Liver (tissue), 9 donors: ENCODE measurements around the gene FBLN1. TPM values are rescaled to one million over a fixed set of nuclear protein-coding genes. Genes with fewer than 3 reads are reported as not detected.

Experiments used
- DNase-seq: peaks from one replicate; pipeline ENCODE4 v3.0.0-alpha.2; 2017; ENCODE audit warnings: low spot score
- H3K27ac ChIP-seq, 2 donors: one replicate each; pipeline ENCODE4 v1.7.0; 2013; ENCODE audit warnings: inconsistent platforms in 2 of 2, low read length in 2 of 2, control low read depth in 1 of 2, low read depth in 1 of 2, mild to moderate bottlenecking in 1 of 2
- H3K27me3 ChIP-seq, 4 donors: one replicate each; pipeline versions ENCODE4 v1.6.1 to v1.7.0; 2013; ENCODE audit warnings: low read length in 3 of 4, inconsistent platforms in 1 of 4, mild to moderate bottlenecking in 1 of 4, moderate library complexity in 1 of 4; ENCODE audit not compliant: control insufficient read depth in 4 of 4, insufficient read depth in 4 of 4
- H3K36me3 ChIP-seq, 4 donors: one replicate each; pipeline versions ENCODE4 v1.6.1 to v1.7.0; 2013; ENCODE audit warnings: low read length in 3 of 4, mild to moderate bottlenecking in 3 of 4, low read depth in 1 of 4, moderate library complexity in 1 of 4; ENCODE audit not compliant: control insufficient read depth in 4 of 4, insufficient read depth in 3 of 4
- H3K4me1 ChIP-seq, 4 donors: one replicate each; pipeline versions ENCODE4 v1.6.1 to v1.7.0; 2013; ENCODE audit warnings: low read length in 3 of 4, mild to moderate bottlenecking in 3 of 4, moderate library complexity in 1 of 4; ENCODE audit not compliant: control insufficient read depth in 4 of 4, insufficient read depth in 4 of 4
- H3K4me3 ChIP-seq, 3 donors: one replicate each; pipeline versions ENCODE4 v1.6.1 to v1.7.0; 2013; ENCODE audit warnings: low read length in 3 of 3, control low read depth in 1 of 3, low read depth in 1 of 3, mild to moderate bottlenecking in 1 of 3
- H3K9ac ChIP-seq, 2 donors: one replicate each; pipeline ENCODE4 v1.7.0; 2013; ENCODE audit warnings: low read length in 2 of 2, mild to moderate bottlenecking in 2 of 2, moderate library complexity in 2 of 2, control low read depth in 1 of 2, low read depth in 1 of 2
- H3K9me3 ChIP-seq, 4 donors: one replicate each; pipeline versions ENCODE4 v1.6.1 to v1.7.0; 2013; ENCODE audit warnings: low read length in 3 of 4; ENCODE audit not compliant: control insufficient read depth in 4 of 4
- EGR1 ChIP-seq, 2 donors: IDR thresholded peaks; 2 replicates each; pipeline ENCODE4 v1.6.1; 2016 to 2018; ENCODE audit warnings: antibody characterized with exemption in 2 of 2, low read depth in 2 of 2
- FOXA1 ChIP-seq: IDR thresholded peaks from 2 replicates; pipeline ENCODE4 v1.6.1; 2016; ENCODE audit warnings: antibody characterized with exemption
- FOXA2 ChIP-seq: IDR thresholded peaks from 2 replicates; pipeline ENCODE4 v1.6.1; 2016; ENCODE audit warnings: antibody characterized with exemption
- GABPA ChIP-seq, 2 donors: IDR thresholded peaks in 1 of 2; conservative IDR thresholded peaks in 1 of 2; 2 replicates each; pipeline ENCODE4 v1.6.1; 2016; ENCODE audit warnings: antibody characterized with exemption in 2 of 2, mild to moderate bottlenecking in 1 of 2, moderate library complexity in 1 of 2
- HNF4A ChIP-seq, 2 donors: conservative IDR thresholded peaks; 2 replicates each; pipeline ENCODE4 v1.6.1; 2016; ENCODE audit warnings: antibody characterized with exemption in 2 of 2, mild to moderate bottlenecking in 2 of 2
- NR2F2 ChIP-seq: IDR thresholded peaks from 2 replicates; pipeline ENCODE4 v1.6.1; 2016; ENCODE audit warnings: antibody characterized with exemption
- RXRA ChIP-seq, 2 donors: IDR thresholded peaks; 2 replicates each; pipeline ENCODE4 v1.6.1; 2017 to 2018; ENCODE audit warnings: antibody characterized with exemption in 2 of 2, mild to moderate bottlenecking in 1 of 2
- SP1 ChIP-seq: IDR thresholded peaks from 2 replicates; pipeline ENCODE4 v1.6.1; 2018; ENCODE audit warnings: antibody characterized with exemption, mild to moderate bottlenecking
- TAF1 ChIP-seq: conservative IDR thresholded peaks from 2 replicates; pipeline ENCODE4 v1.6.1; 2016; ENCODE audit warnings: antibody characterized with exemption, mild to moderate bottlenecking
- YY1 ChIP-seq: IDR thresholded peaks from 2 replicates; pipeline ENCODE4 v1.6.1; 2016; ENCODE audit warnings: antibody characterized with exemption, mild to moderate bottlenecking
- WGBS: extraction: QIAGEN DNeasy Blood & Tissue Kit; methylation state at CpG from one replicate; pipeline ENCODE4 v1.1.7; 2013; 5-methylcytosine and 5-hydroxymethylcytosine counted together
- polyA plus RNA-seq, 2 donors: library from polyadenylated mRNA; stranded (reverse) in 1 of 2; unstranded in 1 of 2; fragments of 200-250 nt in 1 of 2; fragments of >200 nt in 1 of 2; fragmentation: Nextera tagmentation in 1 of 2; extraction: Ambion mirVana in 1 of 2; gene quantifications; one replicate each; pipeline versions ENCODE4 v1.2.1 to v1.2.3, GENCODE V29; 2013 to 2015
- total RNA-seq, 2 donors: library from RNA; depleted of rRNA; stranded (reverse); fragments of >200 nt; gene quantifications; one replicate each; pipeline ENCODE4 v1.2.3, GENCODE V29; 2014
- TF ChIP-seq, protein P1 (sequence below): IDR thresholded peaks from 2 replicates; pipeline ENCODE4 v1.6.1; 2016; ENCODE audit warnings: antibody characterized with exemption
- TF ChIP-seq, protein P2 (sequence below): IDR thresholded peaks from 2 replicates; pipeline ENCODE4 v1.6.1; 2016; ENCODE audit warnings: antibody characterized with exemption
- TF ChIP-seq, protein P3 (sequence below): IDR thresholded peaks from 2 replicates; pipeline ENCODE4 v1.6.1; 2016; ENCODE audit warnings: antibody characterized with exemption
- donor health status: healthy.
- donor health status: healthy.
- donor health status: healthy.
- donor health status: healthy.
- donor health status: healthy.

Gene FBLN1
- total and polyA plus RNA-seq, 4 donors = 2.2 to 9.3 (median 6.3) TPM

DNA sequence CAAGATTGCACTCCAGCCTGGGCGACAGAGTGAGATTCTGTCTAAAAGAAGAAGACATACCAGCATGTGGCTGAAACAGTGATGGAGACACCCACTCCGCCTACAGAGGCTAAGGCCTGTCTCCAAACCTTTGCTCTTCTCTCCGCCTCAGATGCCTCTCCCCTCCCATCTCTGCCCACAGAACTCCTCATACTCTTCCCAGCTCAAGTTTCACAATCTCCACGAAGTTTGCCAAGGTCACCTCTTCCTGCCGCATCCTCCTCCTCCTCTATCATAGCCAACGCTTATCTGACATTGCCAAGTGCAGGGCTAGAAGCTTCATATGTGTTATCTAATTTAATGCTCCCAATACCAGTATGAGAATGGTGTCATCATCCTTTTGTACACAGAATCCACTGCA, 25.9 kb upstream of the FBLN1 start:
- TF ChIP-seq FOXA1 (no peak), SP1 (no peak), NR2F2 (no peak), RXRA (IDR thresholded peaks at IDR 0.05) (no peak), FOXA2 (no peak), GABPA (IDR thresholded peaks at IDR 0.05 in 1 of 2, conservative IDR thresholded peaks at IDR 0.05 in 1 of 2) (no peak), HNF4A (conservative IDR thresholded peaks at IDR 0.05) (no peak), EGR1 (IDR thresholded peaks at IDR 0.05; ENCODE audit: low read depth in 2 of 2) (no peak), YY1 (no peak)
- TF ChIP-seq, protein P1, sequence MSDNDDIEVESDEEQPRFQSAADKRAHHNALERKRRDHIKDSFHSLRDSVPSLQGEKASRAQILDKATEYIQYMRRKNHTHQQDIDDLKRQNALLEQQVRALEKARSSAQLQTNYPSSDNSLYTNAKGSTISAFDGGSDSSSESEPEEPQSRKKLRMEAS = no peak
- no peak overlapping the region for H3K27ac ChIP-seq
- peaks cover 0 to 2% (median 0%) of the 10 kb centered on the region in 4 donors for H3K27me3 ChIP-seq
- H3K4me1 ChIP-seq = no peaks in the 10 kb centered on the region
- no peak for DNase-seq
- H3K4me3 ChIP-seq = no peak overlapping the region
- WGBS = 76% methylated on average over 6 of the region's 6 CpGs
- H3K36me3 ChIP-seq = no peaks in the 10 kb centered on the region
- H3K9me3 ChIP-seq = no peaks in the 10 kb centered on the region
- no peak overlapping the region for H3K9ac ChIP-seq

DNA sequence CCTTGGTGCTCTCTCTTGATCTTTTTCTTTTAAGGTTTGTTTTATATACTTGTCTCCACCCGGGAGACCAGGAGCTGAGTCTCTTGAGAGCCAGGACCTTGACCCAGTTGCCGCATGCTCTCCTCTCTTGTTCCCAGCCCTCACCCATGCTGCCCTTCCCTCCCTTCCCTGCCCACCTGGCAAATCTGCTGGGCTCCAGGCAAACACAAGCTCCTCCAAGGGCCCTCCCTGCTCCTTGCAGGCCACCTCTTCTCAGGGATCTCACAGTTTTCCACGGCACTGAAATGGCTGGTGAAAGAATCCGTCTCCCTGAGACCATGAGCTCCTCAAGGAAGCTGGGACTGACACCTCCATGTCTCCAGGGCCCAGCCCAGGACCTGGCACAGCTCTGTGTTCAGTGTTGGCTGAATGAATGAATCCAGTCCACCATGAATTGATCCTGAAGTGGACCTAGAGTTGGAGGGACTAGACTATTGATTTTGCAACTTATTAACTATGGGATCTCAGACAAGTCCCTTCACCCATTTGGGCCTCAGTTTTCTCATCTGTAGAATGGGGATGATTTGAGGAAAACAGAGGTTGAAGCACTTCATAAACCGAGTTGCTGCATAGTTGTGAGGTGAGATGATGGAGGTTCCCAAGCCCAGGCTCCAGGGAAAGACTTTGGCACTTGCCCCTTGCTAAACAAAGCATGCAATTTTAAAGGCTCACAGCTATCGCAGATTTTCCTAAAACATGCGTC, 25.1 kb upstream of the FBLN1 start:
- WGBS = 92% methylated on average over 7 of the region's 7 CpGs

More for the DNA sequence above, 25.1 kb upstream of the FBLN1 start:
- no peak for DNase-seq
- H3K9me3 ChIP-seq = no peaks in the 10 kb centered on the region
- no peak overlapping the region for H3K9ac ChIP-seq
- H3K4me1 ChIP-seq = no peaks in the 10 kb centered on the region
- H3K27me3 ChIP-seq = peaks cover 0 to 2% (median 0%) of the 10 kb centered on the region in 4 donors
- no peak overlapping the region for H3K27ac ChIP-seq
- TF ChIP-seq TAF1 = no peak
- no peak for TF ChIP-seq FOXA2
- TF ChIP-seq HNF4A (conservative IDR thresholded peaks at IDR 0.05) = no peak
- TF ChIP-seq RXRA (IDR thresholded peaks at IDR 0.05) = no peak
- TF ChIP-seq, protein P2, sequence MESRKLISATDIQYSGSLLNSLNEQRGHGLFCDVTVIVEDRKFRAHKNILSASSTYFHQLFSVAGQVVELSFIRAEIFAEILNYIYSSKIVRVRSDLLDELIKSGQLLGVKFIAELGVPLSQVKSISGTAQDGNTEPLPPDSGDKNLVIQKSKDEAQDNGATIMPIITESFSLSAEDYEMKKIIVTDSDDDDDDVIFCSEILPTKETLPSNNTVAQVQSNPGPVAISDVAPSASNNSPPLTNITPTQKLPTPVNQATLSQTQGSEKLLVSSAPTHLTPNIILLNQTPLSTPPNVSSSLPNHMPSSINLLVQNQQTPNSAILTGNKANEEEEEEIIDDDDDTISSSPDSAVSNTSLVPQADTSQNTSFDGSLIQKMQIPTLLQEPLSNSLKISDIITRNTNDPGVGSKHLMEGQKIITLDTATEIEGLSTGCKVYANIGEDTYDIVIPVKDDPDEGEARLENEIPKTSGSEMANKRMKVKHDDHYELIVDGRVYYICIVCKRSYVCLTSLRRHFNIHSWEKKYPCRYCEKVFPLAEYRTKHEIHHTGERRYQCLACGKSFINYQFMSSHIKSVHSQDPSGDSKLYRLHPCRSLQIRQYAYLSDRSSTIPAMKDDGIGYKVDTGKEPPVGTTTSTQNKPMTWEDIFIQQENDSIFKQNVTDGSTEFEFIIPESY = no peak
- TF ChIP-seq GABPA (IDR thresholded peaks at IDR 0.05 in 1 of 2, conservative IDR thresholded peaks at IDR 0.05 in 1 of 2) = no peak
- TF ChIP-seq NR2F2 = no peak
- no peak for TF ChIP-seq EGR1 (IDR thresholded peaks at IDR 0.05; ENCODE audit: low read depth in 2 of 2)
- no peak for TF ChIP-seq YY1
- no peak for TF ChIP-seq SP1
- no peak for TF ChIP-seq FOXA1
- TF ChIP-seq, protein P3, sequence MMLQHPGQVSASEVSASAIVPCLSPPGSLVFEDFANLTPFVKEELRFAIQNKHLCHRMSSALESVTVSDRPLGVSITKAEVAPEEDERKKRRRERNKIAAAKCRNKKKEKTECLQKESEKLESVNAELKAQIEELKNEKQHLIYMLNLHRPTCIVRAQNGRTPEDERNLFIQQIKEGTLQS = no peak
- no peaks in the 10 kb centered on the region for H3K36me3 ChIP-seq
- no peak overlapping the region for H3K4me3 ChIP-seq
